ENCODE results near the gene ZNF334.
A peak's percentile ranks its signal among the peaks of the same experiment; 100 is the strongest.

The ZNF334 gene

DNA sequence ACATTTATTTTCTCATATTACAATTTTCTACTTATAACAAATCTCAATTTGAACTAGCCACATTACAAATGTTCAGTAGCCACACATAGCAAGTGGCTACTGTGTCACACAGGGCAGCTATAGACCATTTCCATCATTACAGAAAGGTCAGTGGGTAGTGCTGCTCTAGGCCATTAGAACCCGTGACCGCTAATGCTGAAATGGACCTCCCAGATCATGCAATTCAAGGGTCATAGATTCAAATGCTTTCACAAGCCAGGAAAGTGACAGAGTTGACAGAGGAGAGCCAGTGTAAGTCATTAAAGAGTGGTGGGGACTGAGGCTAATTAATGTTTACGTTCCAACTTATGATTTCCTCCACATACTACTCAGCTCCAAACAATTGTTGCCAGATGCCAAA lies 40.6 kb upstream of the ZNF334 start:
- Histone ChIP-seq H3K4me3 (ENCODE audit: severe bottlenecking) (no peak overlapping the region), H3K4me1 (ENCODE audit: insufficient read depth, poor library complexity, severe bottlenecking) (no peaks in the 10 kb centered on the region), H3K27ac (ENCODE audit: poor library complexity, severe bottlenecking) (no peak overlapping the region), H3K27me3 (ENCODE audit: insufficient read depth, poor library complexity, severe bottlenecking) (peaks cover 7% of the 10 kb centered on the region), H3K36me3 (ENCODE audit: low read depth) (no peaks in the 10 kb centered on the region), H3K9me3 (ENCODE audit: severe bottlenecking) (no peaks in the 10 kb centered on the region)
- TF ChIP-seq, protein P1, sequence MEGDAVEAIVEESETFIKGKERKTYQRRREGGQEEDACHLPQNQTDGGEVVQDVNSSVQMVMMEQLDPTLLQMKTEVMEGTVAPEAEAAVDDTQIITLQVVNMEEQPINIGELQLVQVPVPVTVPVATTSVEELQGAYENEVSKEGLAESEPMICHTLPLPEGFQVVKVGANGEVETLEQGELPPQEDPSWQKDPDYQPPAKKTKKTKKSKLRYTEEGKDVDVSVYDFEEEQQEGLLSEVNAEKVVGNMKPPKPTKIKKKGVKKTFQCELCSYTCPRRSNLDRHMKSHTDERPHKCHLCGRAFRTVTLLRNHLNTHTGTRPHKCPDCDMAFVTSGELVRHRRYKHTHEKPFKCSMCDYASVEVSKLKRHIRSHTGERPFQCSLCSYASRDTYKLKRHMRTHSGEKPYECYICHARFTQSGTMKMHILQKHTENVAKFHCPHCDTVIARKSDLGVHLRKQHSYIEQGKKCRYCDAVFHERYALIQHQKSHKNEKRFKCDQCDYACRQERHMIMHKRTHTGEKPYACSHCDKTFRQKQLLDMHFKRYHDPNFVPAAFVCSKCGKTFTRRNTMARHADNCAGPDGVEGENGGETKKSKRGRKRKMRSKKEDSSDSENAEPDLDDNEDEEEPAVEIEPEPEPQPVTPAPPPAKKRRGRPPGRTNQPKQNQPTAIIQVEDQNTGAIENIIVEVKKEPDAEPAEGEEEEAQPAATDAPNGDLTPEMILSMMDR (IDR thresholded peaks at IDR 0.05; ENCODE audit: poor library complexity, severe bottlenecking): no peak
- ATAC-seq (ENCODE audit: low read depth): no peak
- no peak for DNase-seq (ENCODE audit: low spot score)

DNA sequence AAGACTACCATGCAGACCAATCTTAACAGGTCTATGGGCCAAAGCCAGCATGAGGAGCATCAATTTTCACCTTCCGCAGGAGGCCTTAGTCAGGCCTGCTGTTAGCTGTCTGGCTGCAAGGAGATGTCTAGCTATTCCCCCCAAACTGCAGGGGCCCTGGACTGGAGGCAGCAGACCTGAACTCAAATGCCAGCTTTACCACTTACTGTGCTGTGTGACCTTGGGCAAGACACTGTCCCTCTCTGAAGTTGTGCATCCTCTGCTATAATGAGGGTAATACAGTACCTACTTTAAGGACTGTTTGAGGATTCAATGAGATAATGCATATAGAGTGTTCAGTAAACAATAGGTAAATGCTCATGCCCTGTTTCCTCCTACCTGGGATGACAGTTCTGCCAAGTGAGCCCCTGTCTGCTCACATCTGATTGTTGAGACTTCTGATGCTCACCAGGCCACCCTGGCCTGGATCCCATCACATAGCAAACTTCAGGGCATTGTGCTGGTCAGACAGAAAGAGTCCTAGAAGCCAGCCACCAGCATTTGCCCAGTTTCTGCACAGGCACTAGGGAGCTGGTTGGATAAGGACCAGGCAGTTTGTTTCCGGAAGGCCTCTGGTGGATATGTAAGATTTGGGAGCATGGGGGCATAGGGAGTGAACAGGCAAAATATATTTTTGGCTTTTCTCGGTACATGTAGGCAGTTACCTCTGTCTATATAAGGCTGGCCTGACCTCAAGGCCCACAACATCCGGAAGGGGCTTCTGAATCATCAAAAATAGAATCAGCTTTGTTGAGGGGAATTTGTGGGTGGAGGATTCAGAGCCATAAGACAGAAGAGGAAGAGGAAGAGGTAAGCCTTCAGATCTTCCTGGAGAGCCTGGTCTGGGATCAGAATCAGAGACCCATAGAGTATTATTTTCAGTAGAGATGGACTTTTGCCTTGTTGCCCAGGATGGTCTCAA lies 39.4 kb upstream of the ZNF334 start:
- DNase-seq (ENCODE audit: low spot score) (no peak), ATAC-seq (ENCODE audit: low read depth) (no peak)
- H3K27ac ChIP-seq (ENCODE audit: poor library complexity, severe bottlenecking): no peak overlapping the region
- H3K9me3 ChIP-seq (ENCODE audit: severe bottlenecking): no peaks in the 10 kb centered on the region
- TF ChIP-seq, protein P1 (IDR thresholded peaks at IDR 0.05; ENCODE audit: poor library complexity, severe bottlenecking): no peak
- no peaks in the 10 kb centered on the region for H3K4me1 ChIP-seq (ENCODE audit: insufficient read depth, poor library complexity, severe bottlenecking)
- no peak overlapping the region for H3K4me3 ChIP-seq (ENCODE audit: severe bottlenecking)
- no peaks in the 10 kb centered on the region for H3K36me3 ChIP-seq (ENCODE audit: low read depth)
- H3K27me3 ChIP-seq (ENCODE audit: insufficient read depth, poor library complexity, severe bottlenecking): peaks cover 7% of the 10 kb centered on the region

DNA sequence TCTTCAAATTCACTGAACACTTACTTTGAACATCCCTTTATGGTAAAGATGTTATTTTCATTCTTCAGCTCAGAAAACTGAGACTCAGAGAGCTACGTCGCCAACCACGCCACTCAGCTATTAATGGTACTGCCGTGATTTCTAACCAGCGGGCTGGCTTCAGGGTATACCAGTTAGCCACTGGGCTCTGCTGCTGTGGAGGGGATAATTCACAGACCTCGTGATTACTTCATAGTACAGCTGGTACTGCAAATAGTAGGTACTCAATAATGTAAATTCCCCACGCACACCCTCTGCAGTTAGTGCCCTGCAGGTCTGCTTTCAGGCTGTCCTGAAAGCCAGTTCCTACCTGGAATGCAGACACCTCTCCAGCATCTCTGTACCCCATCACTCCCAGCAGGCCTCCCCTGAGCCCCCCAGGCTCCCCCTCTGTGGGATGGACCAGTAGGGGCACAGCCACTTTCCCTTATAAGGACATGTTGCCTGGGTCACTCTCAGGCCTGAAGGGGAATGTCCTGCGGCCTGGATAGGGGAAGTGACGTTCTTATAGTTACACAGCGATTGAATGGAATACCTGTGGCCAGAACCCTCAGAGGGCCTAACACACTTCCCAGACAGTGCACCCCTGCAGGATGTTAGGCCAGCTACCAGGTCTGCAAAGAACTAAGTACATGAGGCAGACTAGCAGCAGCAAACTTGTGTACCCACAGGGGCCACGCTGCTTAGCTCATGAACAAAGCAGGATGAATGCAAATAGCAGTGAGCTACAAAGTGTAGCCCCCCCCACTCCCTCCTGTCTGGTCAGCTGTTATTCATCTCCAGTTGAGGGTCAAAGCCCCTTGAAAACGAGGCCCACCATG lies 38.4 kb upstream of the ZNF334 start:
- ATAC-seq (ENCODE audit: low read depth) (0 out of 3 replicates have a peak, but pooled peaks have one; percentile 9), DNase-seq (ENCODE audit: low spot score) (no peak)
- H3K27ac ChIP-seq (ENCODE audit: poor library complexity, severe bottlenecking): no peak overlapping the region

DNA sequence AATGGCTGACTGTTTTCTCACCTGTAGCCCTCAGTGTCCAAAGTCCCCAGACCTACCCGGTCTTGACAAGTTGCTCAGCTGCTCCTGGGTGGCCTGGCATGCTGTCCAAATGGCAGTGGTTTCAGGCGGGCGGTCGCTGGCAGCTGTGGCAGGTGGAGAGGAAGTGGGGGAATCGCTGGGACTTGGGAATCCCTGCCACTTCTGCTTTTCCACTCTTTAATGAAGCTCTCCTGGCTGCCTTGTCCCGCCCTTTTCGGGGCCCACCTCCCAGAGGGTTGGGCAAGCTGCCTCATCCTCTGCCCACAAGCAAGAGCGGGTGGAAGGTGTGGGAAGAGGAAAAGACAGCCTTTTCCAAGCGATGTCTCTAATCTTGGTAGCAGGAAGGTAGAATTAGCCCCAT lies 37.1 kb upstream of the ZNF334 start, which contains the start of gene OCSTAMP:
Gene OCSTAMP, minus strand, starts transcription at position 194 of the 400 bp plus-strand sequence. Its CDS starts 94 bp downstream, at position 100.
- H3K36me3 ChIP-seq (ENCODE audit: low read depth): no peaks in the 10 kb centered on the region
- no peaks in the 10 kb centered on the region for H3K4me1 ChIP-seq (ENCODE audit: insufficient read depth, poor library complexity, severe bottlenecking)
- DNase-seq (ENCODE audit: low spot score): no peak
- no peaks in the 10 kb centered on the region for H3K9me3 ChIP-seq (ENCODE audit: severe bottlenecking)
- TF ChIP-seq, protein P1 (IDR thresholded peaks at IDR 0.05; ENCODE audit: poor library complexity, severe bottlenecking): no peak
- H3K27ac ChIP-seq (ENCODE audit: poor library complexity, severe bottlenecking): no peak within 1 kb of the TSS
- no peak for ATAC-seq (ENCODE audit: low read depth)
- H3K4me3 ChIP-seq (ENCODE audit: severe bottlenecking): no peak within 1 kb of the TSS
- peaks cover 7% of the 10 kb centered on the region for H3K27me3 ChIP-seq (ENCODE audit: insufficient read depth, poor library complexity, severe bottlenecking)

More for the DNA sequence above, 38.4 kb upstream of the ZNF334 start:
- Histone ChIP-seq H3K4me1 (ENCODE audit: insufficient read depth, poor library complexity, severe bottlenecking) (no peaks in the 10 kb centered on the region), H3K36me3 (ENCODE audit: low read depth) (no peaks in the 10 kb centered on the region), H3K9me3 (ENCODE audit: severe bottlenecking) (no peaks in the 10 kb centered on the region), H3K4me3 (ENCODE audit: severe bottlenecking) (no peak overlapping the region), H3K27me3 (ENCODE audit: insufficient read depth, poor library complexity, severe bottlenecking) (peaks cover 7% of the 10 kb centered on the region)
- TF ChIP-seq, protein P1 (IDR thresholded peaks at IDR 0.05; ENCODE audit: poor library complexity, severe bottlenecking): no peak

All from RWPE2 (cell line).